SKM-1 treated with dmso at 0.1 percent for 144 hours (cell line): ENCODE data around the gene DUSP28.
A peak's percentile ranks its signal among the peaks of the same experiment; 100 is the strongest.

Experiments
- DNase-seq: peaks from one replicate; lab custom pipeline; 2025; ENCODE audit not compliant: unreplicated experiment; lab: John Stamatoyannopoulos, UW

DUSP28 gene

DNA sequence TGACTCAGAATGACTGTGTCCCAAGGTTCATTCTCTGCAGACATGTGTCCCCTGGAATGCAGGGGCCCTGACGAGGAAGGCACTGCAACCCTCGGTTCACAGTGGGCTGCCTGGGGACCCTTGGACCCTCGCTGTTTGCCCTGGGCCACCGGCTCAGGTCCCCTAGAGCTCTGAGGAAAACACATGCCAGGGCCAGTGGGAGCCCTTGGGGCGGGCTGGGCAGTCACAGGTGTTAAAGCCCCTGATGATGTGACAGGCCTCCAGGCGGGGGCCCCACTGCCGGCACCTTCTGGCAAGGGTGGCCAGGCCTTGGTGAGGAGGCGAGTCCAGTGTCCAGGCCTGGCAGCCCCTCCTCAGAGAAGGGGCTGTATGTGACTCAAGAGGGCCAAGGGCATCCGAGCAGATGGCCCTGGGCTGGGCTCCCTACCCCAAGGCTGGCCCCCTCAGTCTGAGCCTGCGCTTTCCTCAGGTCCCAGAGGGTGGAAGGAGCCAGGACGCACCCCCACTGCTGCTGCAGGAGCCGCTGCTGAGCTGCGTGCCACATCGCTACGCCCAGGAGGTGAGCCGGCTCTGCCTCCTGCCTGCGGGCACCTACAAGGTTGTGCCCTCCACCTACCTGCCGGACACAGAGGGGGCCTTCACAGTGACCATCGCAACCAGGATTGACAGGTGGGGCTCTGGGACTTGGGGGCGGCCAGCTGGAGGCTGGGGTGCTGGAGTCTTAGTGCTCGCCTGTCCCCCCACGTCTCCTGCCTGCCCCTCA is 37.4 kb downstream of the DUSP28 start:
- DNase-seq = no peak

DNA sequence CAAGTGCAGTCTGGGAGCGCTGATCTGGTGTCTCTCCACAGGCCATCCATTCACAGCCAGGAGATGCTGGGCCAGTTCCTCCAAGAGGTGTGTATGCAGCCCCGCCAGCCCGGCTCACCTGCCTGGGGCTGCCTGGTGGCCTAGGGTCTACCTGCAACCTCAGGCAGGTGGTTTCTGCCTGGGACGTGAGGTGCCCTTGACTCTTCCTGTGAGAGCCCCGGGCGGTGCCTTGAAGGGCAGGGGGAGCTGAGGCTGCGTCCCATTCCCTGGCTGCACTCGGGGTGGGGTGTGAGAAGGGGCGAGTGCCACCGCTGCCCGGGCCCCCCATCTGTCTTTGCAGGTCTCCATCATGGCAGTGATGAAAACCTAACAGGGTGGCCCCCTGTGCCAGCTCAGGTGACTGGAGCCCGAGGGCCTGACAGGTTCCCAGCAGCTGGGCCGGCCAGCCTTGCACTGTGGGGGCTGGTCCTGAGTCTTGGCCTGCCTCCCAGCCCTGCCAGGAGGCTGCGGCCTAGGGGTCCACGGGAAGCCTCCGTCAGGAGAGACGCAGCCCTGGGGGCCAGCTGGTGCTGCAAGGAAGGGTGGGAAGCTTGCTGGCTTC is 38.3 kb downstream of the DUSP28 start:
- DNase-seq = no peak

DNA sequence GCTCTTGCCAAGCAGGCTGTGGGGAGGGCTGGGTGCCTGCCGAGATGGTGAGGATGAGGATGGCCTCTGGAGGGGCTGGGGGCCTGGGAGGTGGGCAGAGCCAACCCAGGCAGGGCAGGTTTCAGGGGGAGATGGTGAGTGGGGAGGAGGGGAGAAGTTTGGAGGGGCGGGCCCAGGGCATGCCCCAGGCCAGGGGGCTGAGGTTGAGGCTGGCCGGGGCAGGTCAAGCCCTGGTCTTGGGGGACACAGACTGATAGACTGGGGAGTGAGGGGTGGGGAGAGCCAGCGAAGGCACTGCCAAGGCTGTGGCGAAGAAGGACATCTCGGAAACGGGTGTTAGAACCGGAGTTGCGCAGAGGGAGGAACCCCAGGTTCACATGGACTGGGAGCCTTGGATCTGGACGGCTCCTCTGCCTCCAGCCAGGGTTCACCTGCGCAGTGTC is 39.0 kb downstream of the DUSP28 start:
- DNase-seq = no peak

DNA sequence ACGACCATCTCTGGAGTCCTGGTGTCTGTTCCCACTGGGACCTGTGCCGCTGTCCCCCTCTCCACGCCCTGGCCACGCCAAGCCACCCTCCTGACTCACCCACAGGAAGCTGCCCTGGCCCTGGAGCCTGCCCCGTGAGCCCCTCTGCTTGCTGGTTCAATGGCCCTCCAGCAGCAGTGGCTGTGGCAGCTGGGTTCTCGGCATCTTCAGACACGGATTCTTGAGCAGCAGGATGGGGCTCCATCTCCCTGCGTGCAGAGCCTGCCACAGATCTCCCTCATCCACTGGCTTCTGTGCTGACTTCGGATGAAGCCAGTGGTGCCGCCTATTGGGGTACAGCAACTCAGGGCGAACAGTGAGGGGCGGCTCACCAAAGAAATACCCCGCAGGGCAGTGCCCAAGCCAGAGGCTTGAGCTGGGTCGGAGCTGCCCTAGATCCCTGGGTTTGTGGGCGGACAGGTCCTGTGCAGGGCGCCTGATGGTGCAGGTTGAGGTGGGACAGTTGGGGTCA is 40.3 kb downstream of the DUSP28 start:
- DNase-seq = no peak

DNA sequence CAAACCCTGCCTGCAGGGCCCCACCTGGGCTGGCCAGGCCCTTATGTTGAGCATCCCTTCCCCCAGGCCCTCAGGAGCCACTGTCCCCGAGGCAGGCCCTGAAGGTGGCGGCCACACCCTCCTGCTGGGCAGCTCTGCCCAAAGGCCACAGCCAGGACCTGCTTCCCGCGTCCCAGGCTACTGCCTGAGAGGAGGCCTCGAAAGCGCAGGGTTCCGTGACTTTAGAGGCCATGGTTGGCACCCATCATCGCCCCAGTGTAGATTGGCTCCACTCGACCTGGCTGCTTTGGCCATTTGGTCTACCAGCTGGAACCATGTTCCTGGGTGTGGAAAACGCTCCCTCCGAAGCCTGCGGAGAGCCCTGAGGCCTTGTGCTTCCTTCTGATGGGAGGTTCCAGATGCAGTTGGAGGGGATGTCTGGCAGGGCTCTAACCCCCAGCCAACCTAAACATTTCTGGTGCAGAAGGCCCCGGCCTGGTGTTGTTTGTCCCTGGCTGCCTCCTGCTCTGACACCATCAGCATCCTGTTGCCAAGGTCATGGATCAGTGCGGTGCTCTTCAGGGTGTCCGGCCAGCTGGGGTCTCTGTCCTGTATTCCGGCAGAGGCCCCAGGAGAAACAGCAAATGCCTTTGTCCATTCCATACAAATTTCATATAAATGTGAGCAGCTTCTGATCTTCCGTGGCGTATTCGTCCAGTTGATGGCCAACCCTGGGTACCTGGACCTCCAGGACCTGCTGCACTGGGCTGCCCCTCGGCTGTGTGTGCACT is 41.1 kb downstream of the DUSP28 start:
- no peak for DNase-seq

DNA sequence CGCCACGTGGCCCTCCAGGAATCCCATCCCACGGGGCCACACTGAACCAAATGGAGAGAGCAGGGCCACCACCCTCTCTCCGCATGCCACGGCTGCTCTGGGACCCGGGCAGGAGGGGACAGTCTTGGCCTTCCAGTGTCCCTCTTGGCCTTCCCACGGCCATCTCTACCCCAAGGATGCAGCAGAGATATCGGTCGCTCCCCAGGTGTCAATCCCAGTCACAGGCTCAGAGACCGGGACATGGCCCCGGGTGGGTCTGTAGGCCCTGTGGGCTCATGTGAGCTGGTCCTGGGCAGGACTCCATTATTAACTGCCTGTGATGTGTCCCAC is 41.6 kb downstream of the DUSP28 start:
- DNase-seq = no peak

DNA sequence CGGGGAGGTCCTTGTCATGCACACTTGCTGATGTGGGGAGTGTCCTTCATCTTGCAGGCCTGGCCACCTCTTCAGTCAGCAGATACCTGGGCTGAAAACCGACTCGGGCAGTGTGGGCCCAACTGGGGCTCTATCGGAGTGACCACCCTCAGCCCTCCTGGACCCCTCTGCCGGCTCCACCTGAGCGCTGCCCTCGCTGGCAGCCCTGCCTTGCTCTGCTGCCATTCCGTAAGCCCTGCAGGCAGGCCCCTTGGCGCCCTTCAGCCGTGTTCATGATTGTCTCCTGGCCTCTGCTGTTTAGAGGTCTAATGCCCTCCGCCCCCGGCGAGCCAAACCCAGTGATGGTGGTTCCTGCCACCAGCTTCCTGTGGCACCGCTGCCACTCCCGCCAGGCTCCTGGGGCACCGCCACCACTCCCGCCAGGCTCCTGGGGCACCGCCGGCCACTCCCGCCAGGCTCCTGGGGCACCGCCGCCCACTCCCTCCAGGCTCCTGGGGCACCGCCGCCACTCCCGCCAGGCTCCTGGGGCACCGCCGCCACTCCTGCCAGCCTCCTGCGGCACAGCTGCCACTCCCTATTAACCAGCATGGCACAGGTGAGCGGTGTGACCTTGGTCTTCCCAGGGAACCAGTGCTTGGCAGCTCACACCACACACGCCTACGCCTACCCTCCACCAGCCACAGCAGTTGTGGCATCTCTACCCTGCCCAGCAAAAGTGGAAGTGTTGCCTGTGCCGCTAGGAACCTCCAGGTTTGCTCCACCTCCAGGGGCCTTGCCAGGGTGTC is 42.3 kb downstream of the DUSP28 start:
- DNase-seq = no peak

DNA sequence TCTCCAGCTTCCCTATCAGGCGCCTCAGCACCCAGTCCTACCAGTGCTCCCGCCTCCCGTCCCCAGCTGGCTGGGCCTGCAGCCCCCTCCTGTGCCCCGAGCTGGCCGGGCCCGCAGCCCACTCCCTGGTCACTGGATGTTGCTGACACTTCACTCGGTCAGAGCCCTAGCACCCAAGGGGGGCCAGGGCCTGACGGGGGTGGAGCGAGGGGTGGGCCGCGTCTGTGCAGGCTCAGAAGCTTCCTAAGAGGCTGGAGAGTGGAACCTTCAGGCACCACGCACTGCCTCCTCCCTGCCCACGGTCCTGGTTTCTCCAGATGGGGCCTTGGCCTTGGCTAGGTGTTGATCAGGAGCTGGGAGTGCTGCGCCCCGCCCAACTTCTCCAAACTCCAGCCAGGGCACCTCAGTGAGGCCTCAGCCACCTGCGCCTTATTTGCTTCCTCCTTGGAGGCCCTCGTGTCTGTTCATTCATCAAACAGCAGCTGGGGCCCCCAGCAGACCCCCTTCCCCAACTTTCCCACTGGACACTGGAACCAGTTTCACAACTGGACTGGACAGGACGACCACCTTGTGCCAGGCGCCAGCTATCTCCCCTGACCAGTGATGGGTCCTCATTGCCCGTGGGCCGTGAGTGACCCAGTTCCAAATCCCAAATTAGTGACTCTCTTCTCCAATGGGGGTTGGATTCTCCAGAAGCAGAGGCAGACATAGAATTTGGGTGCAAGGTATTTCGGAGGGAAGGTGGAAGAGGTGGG is 43.1 kb downstream of the DUSP28 start:
- no peak for DNase-seq

DNA sequence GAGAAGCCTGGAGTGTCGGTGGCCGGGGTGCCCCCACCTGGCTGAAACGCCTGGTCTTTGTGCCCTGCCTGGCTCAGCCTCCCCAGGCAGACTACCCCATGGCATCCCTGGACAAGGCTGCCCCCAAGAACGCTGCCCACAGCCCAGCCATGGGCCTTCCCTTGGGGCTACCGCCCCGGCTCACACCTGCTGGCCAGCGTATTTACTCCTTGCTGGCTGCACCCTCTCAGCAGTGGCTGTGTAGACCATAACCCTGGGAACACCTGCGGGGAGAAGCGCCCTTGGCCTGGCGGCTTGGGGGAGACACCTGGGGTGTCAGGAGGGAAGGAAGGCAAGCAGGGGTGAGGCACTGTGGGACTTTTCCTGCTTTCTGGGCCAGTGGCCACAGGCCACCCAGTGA is 43.7 kb downstream of the DUSP28 start:
- no peak for DNase-seq

DNA sequence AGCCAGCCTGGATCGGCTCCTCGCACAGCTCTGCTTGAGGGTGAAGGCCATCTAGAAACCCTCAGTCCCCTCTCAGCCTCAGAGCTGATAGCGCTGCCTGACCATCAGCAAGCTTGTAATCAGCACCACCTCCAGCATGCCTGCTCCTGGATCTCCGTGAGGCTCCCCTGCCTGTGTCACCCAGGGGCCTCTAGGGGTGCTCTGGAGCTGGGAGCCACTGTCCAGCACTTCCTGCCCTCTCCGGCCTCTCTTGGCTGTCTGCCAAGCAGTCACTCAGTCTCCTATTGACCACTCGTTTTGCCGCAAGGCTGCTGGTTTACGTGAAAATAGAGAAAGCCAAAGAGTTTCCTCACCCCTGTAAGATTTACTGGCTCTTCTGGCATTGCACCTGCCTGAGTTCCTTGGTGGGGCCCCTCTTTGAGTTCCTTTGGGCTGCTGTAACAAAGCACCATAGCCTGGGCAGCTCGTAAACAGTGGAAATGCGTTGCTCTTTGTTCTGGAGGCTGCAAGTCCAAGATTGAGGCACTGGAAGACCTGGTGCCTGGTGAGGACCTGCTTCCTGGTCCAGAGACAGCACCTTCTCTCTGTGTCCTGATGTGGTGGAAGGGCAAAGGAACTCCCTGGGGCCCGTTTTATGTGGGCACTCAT is 44.3 kb downstream of the DUSP28 start:
- DNase-seq = peak; percentile 62

DNA sequence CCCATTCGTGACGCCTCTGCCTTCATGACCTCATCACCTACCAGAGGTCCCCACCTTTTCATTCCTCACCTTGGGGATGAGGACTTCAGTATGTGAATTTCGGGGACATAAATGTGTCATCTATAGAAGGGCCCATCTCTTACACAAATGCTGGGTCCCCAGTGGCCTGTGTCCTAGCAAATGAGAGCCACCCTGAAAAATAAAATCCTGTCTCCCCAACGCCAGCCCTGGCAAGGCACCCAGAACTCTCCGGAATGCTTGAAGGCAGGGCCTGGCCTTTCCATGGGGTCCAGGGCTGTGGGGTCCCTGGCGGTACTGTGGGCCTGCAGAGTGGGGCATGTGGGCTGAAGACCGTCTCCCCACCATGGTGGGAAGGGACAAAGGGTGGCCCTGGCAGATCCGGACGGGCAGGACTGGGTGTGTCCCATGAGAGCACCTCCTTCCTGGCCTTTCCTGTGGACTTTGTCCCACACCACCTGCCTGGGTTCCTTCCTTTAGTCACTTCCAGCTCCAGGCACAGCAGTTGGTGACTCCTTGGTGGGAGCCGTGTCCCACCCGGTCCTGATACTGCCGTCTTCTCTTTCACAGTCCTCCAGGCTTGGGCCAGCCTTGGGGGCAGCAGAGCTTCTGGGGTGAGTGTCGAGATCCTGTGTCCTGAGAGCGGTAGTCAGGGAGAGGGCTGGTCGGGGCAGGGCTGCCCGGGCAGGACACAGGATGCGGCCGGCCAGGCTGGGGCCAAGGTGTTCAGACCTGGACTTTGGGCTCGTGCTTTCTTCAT is 45.0 kb downstream of the DUSP28 start:
- DNase-seq = no peak

DNA sequence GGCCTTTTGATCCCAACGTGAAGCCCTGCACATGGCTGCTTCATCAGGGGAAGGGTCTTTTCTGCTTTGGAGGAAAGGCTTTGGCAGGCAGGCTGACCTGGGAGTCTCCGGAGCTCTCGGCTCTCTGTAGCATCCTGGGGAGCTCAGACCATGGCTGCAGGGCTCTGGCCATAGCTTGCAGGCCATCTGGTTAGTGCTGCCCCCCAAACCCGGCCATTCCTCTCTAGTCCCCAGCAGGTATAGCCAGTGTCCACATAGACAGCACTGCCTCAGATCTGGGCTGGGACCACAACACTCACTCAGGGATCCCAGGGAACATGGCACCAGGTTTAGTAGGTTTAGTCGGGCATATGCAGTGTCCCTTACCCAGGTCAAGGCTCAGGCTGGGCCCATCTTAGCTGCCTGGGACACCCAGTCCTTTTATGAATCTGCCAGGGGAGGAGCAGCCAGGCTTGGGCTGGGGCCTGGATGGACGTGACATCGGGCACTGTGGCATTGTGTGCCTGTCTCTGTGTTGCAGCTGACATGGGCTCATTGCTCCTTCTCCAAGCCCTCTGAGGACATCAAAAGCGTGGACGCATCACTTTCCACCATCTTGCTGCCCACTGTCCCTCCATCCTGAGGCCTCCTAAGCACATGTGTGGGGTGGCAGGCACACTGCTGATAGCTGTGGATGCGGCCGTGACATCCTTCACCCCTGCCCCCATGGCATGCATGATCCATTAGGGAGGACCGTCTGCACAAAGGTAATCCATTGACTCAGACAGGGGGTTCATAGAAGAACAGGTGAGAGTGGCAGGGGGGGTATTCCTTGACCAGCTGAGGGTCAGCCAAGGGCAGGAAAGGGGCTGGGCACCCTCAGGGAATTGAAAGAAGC is 45.9 kb downstream of the DUSP28 start:
- DNase-seq = no peak

DNA sequence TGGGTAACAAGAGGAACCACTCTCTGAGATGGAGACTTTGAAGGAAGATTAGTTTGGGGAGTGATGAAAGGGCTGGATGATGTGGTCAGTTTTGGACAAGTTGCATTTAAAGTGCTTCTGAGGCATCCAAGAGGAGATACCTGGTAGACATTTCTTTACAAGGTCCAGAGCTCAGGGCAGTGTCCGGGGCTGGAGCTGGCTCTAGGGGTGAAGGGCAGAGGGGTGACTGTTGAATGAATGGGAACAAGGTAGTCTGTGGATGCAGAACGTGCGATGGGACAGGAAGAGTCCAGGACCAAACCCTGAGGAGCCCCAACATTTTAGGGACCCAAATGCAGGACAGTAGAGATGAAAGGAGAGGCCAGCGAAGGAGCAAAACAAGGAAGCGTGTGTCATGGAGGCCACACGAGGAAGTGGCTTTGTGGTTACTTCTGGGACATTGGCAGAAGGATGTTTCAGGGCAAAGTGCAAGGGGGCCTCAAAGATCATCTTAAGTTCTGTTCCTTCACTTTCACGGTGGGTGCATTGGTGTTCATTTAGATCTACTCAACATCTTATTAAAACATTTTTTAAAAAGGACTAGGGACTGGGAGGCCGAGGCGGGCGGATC is 51.5 kb downstream of the DUSP28 start:
- DNase-seq = peak; percentile 80
